WERI-Rb-1 (cell line): ENCODE data around the gene RORC.
"Not testable (repeated sequence)": the region's sequence is repeated elsewhere in the genome, so short reads cannot be mapped to it uniquely, and the experiment has no call there.

Experiments used
- DNase-seq: peaks from one replicate; pipeline ENCODE4 v3.0.0-alpha.2; 2020
- H3K27ac ChIP-seq: fragments of 250-450 bp; sonication (Bioruptor Pico); 2 replicates; pipeline ENCODE4 v1.5.1; 2020; ENCODE audit warnings: mild to moderate bottlenecking, moderate library complexity
- H3K27me3 ChIP-seq: fragments of 250-450 bp; sonication (Bioruptor Pico); 2 replicates; pipeline ENCODE4 v1.5.1; 2021; ENCODE audit warnings: mild to moderate bottlenecking, low read depth, moderate library complexity; ENCODE audit not compliant: insufficient read depth, severe bottlenecking
- H3K36me3 ChIP-seq: fragments of 250-450 bp; sonication (Bioruptor Pico); 2 replicates; pipeline ENCODE4 v1.5.1; 2020; ENCODE audit warnings: mild to moderate bottlenecking, moderate library complexity
- H3K4me3 ChIP-seq: 2 replicates; pipeline ENCODE4 v1.5.1; 2011; ENCODE audit warnings: low read depth, mild to moderate bottlenecking, control low read depth, low read length
- H3K9me3 ChIP-seq: fragments of 250-450 bp; sonication (Bioruptor Pico); 2 replicates; pipeline ENCODE4 v1.5.1; 2021; ENCODE audit warnings: mild to moderate bottlenecking, moderate library complexity; ENCODE audit not compliant: severe bottlenecking
- CTCF ChIP-seq: IDR thresholded peaks from 2 replicates; pipeline ENCODE4 v1.5.1; 2011; ENCODE audit warnings: low read depth, mild to moderate bottlenecking, control low read depth, inconsistent platforms, low read length

RORC gene

DNA sequence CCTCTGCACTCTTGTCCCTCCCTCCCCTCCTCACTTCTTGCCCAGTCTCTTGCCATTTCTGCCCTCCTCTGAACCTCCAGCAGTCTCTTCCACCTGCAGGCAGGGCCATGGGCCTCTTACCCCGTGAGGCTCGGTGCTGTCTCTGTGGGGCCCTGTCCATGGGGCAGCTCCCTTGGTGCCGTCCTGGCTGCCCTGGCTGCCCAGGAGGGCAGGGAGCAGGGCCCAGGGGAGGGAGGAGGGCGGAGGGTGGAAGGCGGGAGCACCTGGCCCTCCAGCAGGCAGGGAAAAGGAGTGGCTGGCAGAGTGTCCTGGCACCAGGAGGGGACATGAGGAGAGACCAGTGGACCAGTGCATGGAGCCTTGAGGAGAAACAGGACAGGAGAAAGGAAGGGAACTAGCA lies at the start of gene RORC:
TSS of gene RORC (minus strand) at position 198 of the 400 bp plus-strand sequence. CDS start at position 160, 38 bp downstream.
- H3K27me3 ChIP-seq = no peaks in the 10 kb centered on the region
- no peak within 1 kb of the TSS for H3K4me3 ChIP-seq
- DNase-seq = no peak
- H3K27ac ChIP-seq = no peak within 1 kb of the TSS
- no peak for TF ChIP-seq CTCF
- no peaks in the 10 kb centered on the region for H3K9me3 ChIP-seq
- no peaks in the 10 kb centered on the region for H3K36me3 ChIP-seq

DNA sequence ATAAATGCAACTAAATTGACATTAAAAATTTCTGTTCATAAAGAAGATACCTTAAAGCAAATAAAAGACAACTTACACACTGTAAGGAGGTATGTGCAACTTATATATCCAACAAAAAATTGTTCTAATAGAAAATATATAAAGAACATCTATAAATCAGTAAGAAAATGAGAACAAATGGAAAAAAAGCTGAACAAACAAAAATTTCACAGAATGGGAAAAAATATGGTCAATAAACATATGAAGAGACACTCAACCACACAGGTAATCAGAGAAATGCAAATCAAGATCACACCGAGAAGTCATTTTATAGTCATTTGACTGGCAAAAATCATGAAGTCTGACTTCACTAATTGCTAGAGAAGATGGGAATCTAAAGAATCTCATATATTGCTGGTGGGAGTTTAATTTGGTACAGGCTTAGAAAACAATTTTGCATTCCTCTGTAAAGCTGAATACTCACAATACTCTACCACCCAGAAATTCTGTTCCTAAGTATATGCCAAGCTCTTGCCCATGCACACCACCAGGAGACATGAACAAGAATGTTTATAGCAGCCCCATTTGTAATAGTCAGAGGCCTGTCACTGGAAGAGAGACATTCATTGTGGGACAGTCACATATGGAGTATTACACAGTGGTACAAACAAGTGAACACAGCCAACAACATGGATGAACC lies 44.0 kb upstream of the RORC start:
- no peak for TF ChIP-seq CTCF
- Histone ChIP-seq H3K9me3 (no peaks in the 10 kb centered on the region), H3K27me3 (no peaks in the 10 kb centered on the region), H3K4me3 (no peak overlapping the region), H3K27ac (no peak overlapping the region), H3K36me3 (no peaks in the 10 kb centered on the region)
- DNase-seq = no peak

- not testable (repeated sequence) for H3K27ac ChIP-seq, H3K9me3 ChIP-seq, H3K27me3 ChIP-seq, H3K4me3 ChIP-seq, H3K36me3 ChIP-seq, DNase-seq
These were observed 41.2 kb upstream of the RORC start for GRCh38 chr1:151872776-151873175.

DNA sequence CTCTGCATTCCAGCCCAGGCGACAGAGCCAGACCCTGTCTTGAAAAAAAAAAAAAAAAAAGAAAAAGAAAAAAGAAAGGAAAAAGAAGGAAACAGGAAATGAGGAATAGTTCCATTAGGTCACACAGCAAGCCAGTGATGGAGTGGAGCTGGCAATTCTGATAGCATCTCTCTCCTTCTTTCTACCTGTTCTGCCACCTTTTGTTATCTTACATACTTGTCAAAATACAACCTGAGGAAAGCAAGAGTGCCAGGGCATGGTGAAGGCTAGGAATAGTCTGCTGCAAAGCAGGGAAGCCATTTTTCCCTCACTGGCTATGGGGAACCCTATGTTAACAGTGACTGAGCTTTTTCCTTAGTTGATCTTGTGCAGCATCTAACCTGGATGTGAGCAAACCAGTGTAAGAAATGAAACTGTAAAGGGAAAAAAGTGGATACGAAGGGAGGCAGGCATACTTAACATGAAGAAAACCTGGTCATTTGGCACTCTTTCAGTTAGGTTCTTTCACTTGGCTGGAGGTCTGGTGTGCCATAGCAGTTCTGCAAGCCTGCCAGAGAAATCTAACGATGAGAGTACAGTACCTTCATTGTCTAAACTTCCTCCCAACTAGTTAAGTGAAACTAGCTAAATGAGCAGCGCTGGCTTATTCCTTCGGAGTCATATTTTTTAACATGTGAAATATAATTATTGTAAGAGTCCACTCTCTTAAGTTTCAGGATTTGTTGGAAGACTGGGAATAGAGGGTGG lies 39.9 kb upstream of the RORC start:
- no peak for DNase-seq
- H3K27ac ChIP-seq = no peak overlapping the region
- no peak for TF ChIP-seq CTCF

DNA sequence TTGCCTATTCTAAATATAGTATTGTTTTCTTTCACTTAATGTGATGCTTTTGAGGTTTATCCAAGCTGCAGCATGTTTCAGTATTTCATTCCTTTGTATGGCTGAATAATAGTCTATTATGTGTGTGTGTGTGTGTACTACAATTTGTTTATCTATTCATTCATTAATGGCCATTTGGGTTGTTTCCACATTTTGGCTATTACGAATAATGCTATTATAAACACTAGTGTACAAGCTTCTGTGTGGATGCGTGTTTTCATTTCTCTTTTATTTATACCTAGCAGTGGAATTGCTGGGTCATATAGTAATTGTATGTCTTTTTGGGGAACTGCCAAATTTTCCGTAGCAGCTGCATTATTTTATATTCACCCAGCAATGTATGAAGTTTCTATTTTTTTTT lies 36.9 kb upstream of the RORC start:
- Histone ChIP-seq H3K36me3 (no peaks in the 10 kb centered on the region), H3K9me3 (no peaks in the 10 kb centered on the region), H3K27me3 (no peaks in the 10 kb centered on the region), H3K27ac (no peak overlapping the region), H3K4me3 (no peak overlapping the region)
- TF ChIP-seq CTCF = no peak
- no peak for DNase-seq

More for the DNA sequence above, 39.9 kb upstream of the RORC start:
- Histone ChIP-seq H3K4me3 (no peak overlapping the region), H3K9me3 (no peaks in the 10 kb centered on the region), H3K36me3 (no peaks in the 10 kb centered on the region), H3K27me3 (no peaks in the 10 kb centered on the region)

- H3K4me3 ChIP-seq = no peak overlapping the region
- H3K27me3 ChIP-seq = no peaks in the 10 kb centered on the region
- no peak for DNase-seq
- no peaks in the 10 kb centered on the region for H3K9me3 ChIP-seq
- no peaks in the 10 kb centered on the region for H3K36me3 ChIP-seq
- no peak for TF ChIP-seq CTCF
- no peak overlapping the region for H3K27ac ChIP-seq
These were observed 36.3 kb upstream of the RORC start for GRCh38 chr1:151867765-151868411.
